ENCODE results near the gene PACS2. TPM values are rescaled to one million over a fixed set of nuclear protein-coding genes. Genes with fewer than 3 reads are reported as not detected.

PACS2 gene
- total RNA-seq, 1 experiment from 2014 or later, result 100 TPM

GRCh38 chr14:105398044-105398725, 83.6 kb downstream of the PACS2 start, which contains the start of gene TEX22 (continued):
- TF ChIP-seq PRDM15 (CRISPR knock-in tag; IDR thresholded peaks at IDR 0.05) (peak; percentile 19; the same call in 1 of the 2 replicates), ELF4 (CRISPR knock-in tag; IDR thresholded peaks at IDR 0.05; ENCODE audit: low read depth) (peak; percentile 88), ESRRA (CRISPR knock-in tag; IDR thresholded peaks at IDR 0.05; ENCODE audit: borderline replicate concordance) (no peak; the same call in 1 of the 2 replicates), GTF2I (CRISPR knock-in tag; conservative IDR thresholded peaks at IDR 0.05) (no peak), AFF4 (CRISPR knock-in tag; IDR thresholded peaks at IDR 0.05; ENCODE audit: borderline replicate concordance) (no peak), ZNF671 (CRISPR knock-in tag; IDR thresholded peaks at IDR 0.05) (no peak), ZSCAN18 (CRISPR knock-in tag; IDR thresholded peaks at IDR 0.05) (no peak), SP1 (CRISPR knock-in tag; conservative IDR thresholded peaks at IDR 0.05) (peak; percentile 78), MYBL2 (CRISPR knock-in tag; IDR thresholded peaks at IDR 0.05) (0 out of 2 replicates have a peak, but pooled peaks have one; percentile 14), CDX4 (CRISPR knock-in tag; IDR thresholded peaks at IDR 0.05; ENCODE audit: borderline replicate concordance) (no peak), RELA (CRISPR knock-in tag; IDR thresholded peaks at IDR 0.05; ENCODE audit: borderline replicate concordance) (peak; percentile 40; the same call in 1 of the 2 replicates), JUN (CRISPR knock-in tag; IDR thresholded peaks at IDR 0.05) (peak; percentile 51), NFATC4 (CRISPR knock-in tag; IDR thresholded peaks at IDR 0.05) (no peak), ZNF232 (CRISPR knock-in tag; IDR thresholded peaks at IDR 0.05) (peak; percentile 77), ZNF263 (CRISPR knock-in tag; IDR thresholded peaks at IDR 0.05; ENCODE audit: low read depth) (no peak), KAT7 (CRISPR knock-in tag; IDR thresholded peaks at IDR 0.05; ENCODE audit: borderline replicate concordance) (no peak), NFYB (CRISPR knock-in tag; conservative IDR thresholded peaks at IDR 0.05; ENCODE audit: low read depth) (0 out of 2 replicates have a peak, but pooled peaks have one; percentile 23), TEAD1 (CRISPR knock-in tag; IDR thresholded peaks at IDR 0.05) (peak; percentile 64; the same call in 1 of the 2 replicates), TEAD4 (CRISPR knock-in tag; IDR thresholded peaks at IDR 0.05) (peak; percentile 77; the same call in 1 of the 2 replicates), ZNF425 (CRISPR knock-in tag; conservative IDR thresholded peaks at IDR 0.05) (no peak), PREB (CRISPR knock-in tag; IDR thresholded peaks at IDR 0.05; ENCODE audit: borderline replicate concordance) (no peak), FOXJ3 (CRISPR knock-in tag; IDR thresholded peaks at IDR 0.05; ENCODE audit: borderline replicate concordance) (no peak), NFE2L1 (CRISPR knock-in tag; IDR thresholded peaks at IDR 0.05) (0 out of 2 replicates have a peak, but pooled peaks have one; percentile 24), ZNF423 (CRISPR knock-in tag; IDR thresholded peaks at IDR 0.05) (no peak; the same call in 1 of the 2 replicates), MXD4 (CRISPR knock-in tag; IDR thresholded peaks at IDR 0.05; ENCODE audit: borderline replicate concordance) (no peak), MLX (CRISPR knock-in tag; IDR thresholded peaks at IDR 0.05) (no peak; the same call in 1 of the 2 replicates)
